Epithelial cell of proximal tubule (primary cell): ENCODE results near the gene GRM4. TPM values are rescaled to one million over a fixed set of nuclear protein-coding genes. Genes with fewer than 3 reads are reported as not detected.
"Not testable (repeated sequence)": the region's sequence is repeated elsewhere in the genome, so short reads cannot be mapped to it uniquely, and the experiment has no call there.

Experiments
- DNase-seq: peaks from one replicate; pipeline ENCODE4 v3.0.0-alpha.2; 2011; ENCODE audit warnings: low read depth
- H3K4me3 ChIP-seq: 2 replicates; pipeline ENCODE4 v1.5.1; 2011; ENCODE audit warnings: low read depth, mild to moderate bottlenecking, low read length
- total RNA-seq: library from RNA; depleted of rRNA; stranded (reverse); fragments of >200 nt; gene quantifications from 2 replicates; pipeline ENCODE4 v1.2.3, GENCODE V29; 2015
- TF ChIP-seq, protein P1 (sequence below): conservative IDR thresholded peaks from 2 replicates; pipeline ENCODE4 v1.5.1; 2012; ENCODE audit warnings: low read depth, mild to moderate bottlenecking, low read length

GRM4 gene
- total RNA-seq = not detected in 2 replicates

DNA sequence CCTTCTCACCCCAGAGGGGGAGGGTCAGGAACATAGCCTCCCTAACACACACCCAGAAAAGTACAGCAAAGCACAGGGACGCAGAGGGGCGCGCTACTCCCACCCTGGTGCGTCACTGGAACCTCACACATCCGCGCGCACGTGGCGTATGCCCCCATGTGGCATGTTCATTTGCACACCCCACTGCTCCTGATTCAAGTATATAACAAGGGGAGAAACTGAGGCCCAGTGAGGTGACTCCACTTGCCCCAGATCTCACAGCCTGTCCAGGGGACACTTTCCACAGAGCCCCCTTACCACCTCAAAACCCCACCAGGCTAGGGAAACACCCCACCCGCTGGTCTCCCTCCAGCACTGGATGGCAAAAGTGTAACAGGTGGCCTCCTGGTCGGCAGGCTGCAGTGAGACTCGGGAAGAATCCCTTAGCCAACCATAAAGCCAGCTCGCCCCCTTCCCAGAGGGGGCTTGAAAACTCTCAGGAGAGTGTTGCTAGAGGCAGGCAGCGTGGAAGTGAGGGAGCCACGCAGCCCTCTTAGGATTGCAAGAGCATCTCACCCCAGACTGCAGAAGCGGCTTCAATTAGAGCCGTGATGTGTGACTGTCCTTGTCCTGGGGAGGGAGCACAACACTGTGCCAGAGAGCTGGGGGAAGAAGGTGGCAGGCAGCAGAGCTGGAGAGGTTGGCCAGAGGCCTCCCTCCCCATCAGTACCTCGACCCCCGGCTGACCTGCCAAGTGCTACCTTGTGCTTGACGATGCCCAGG, at the start of gene GRM4:
Gene GRM4, minus strand, starts transcription at position 67 of the 762 bp plus-strand sequence. CDS start 12,591 bp downstream, outside the sequence.
- TF ChIP-seq, protein P1, sequence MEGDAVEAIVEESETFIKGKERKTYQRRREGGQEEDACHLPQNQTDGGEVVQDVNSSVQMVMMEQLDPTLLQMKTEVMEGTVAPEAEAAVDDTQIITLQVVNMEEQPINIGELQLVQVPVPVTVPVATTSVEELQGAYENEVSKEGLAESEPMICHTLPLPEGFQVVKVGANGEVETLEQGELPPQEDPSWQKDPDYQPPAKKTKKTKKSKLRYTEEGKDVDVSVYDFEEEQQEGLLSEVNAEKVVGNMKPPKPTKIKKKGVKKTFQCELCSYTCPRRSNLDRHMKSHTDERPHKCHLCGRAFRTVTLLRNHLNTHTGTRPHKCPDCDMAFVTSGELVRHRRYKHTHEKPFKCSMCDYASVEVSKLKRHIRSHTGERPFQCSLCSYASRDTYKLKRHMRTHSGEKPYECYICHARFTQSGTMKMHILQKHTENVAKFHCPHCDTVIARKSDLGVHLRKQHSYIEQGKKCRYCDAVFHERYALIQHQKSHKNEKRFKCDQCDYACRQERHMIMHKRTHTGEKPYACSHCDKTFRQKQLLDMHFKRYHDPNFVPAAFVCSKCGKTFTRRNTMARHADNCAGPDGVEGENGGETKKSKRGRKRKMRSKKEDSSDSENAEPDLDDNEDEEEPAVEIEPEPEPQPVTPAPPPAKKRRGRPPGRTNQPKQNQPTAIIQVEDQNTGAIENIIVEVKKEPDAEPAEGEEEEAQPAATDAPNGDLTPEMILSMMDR = no peak
- no peak for DNase-seq
- H3K4me3 ChIP-seq = peak within 1 kb of the TSS; percentile 37

DNA sequence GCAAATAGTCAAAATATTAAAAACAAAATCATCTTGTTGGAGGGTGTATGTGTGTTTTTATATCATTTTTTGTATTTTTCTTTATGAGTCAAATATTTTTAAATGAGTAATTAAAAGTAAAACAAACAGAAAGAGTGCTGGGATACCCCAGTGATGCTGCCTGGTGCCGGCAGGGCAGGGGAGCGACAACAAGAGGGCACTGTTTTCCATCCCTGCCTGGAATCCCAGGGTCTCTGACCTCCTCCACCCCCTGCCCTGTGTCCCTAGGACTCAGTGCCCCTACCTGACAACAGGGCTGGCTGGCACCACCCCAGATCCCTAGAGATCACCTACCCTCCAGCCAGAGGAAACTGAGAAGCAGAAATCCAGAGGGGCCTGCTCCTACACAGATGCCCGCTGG, 48.9 kb upstream of the GRM4 start:
- TF ChIP-seq, protein P1 = peak; percentile 17
- no peak overlapping the region for H3K4me3 ChIP-seq
- DNase-seq = no peak

DNA sequence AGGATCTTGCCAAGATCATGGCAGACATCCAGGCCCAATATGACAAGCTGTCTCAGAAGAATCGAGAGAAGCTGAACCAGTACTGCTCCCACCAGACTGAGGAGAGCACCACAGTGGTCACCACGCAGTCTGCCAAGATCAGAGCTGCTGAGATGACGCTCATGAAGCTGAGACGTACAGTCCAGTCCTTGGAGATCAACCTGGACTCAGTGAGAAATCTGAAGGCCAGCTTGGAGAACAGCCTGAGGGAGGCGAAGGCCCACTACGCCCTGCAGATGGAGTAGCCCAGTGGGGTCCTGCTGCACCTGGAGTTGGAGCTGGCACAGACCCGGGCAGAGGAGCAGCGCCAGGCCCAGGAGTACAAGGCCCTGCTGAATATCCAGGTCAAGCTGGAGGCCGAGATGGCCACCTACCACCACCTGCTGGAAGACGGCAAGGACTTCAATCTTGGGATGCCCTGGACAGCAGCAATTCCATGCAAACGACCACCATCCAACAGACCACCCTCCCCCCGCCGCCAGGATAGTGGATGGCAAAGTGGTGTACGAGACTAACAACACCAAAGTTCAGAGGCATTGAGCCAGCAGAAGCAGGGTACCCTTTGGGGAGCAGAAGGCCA, 44.7 kb upstream of the GRM4 start:
- TF ChIP-seq, protein P1 = peak; percentile 9
- no peak for DNase-seq

DNA sequence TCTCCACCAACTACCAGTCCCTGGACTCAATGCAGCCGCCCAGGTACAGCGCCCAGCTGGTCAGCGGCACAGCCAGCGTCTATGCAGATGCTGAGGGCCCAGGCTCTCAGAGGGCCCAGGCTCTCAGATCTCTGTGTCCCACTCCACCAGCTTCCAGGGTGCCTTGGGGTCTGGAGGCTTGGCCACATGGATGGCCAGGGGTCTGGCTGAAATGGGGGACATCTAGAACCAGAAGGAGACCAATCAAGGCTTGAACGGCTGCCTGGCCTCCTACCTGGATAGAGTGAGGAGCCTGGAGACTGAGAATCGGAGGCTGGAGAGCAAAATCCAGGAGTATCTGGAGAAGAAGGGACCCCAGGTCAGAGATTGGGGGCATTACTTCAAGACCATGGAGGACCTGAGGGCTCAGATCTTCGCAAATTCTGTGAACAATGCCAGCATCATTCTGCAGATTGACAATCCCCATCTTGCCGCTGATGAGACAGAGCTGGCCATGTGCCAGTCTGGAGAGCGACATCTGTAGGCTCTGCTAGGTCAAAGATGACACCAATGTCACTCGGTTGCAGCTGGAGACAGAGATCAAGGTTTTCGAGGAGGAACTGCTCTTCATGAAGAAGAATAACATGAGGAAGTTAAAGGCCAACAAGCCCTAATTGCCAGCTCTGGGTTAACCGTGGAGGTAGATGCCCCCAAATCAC, 44.1 kb upstream of the GRM4 start:
- no peak overlapping the region for H3K4me3 ChIP-seq
- DNase-seq = no peak
- TF ChIP-seq, protein P1 = no peak

More for the DNA sequence above, 44.7 kb upstream of the GRM4 start:
- no peak overlapping the region for H3K4me3 ChIP-seq

DNA sequence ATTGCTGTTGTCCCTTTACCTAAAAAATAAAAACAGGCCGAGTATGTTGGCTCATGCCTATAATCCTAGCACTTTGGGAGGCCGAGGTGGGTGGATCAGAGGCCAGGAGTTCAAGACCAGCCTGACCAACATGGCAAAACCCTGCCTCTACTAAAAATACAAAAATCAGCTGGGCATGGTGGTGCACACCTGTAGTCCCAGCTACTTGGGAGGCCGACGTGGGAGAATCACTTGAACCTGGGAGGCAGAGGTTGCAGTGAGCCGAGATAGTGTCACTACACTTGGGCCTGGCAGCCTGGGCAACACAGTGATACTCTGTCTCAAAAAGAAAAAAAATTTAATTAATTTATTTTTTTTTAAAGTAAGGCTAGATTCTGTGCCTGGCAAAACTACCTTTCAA, 38.8 kb upstream of the GRM4 start:
- not testable (repeated sequence) for H3K4me3 ChIP-seq, DNase-seq

DNA sequence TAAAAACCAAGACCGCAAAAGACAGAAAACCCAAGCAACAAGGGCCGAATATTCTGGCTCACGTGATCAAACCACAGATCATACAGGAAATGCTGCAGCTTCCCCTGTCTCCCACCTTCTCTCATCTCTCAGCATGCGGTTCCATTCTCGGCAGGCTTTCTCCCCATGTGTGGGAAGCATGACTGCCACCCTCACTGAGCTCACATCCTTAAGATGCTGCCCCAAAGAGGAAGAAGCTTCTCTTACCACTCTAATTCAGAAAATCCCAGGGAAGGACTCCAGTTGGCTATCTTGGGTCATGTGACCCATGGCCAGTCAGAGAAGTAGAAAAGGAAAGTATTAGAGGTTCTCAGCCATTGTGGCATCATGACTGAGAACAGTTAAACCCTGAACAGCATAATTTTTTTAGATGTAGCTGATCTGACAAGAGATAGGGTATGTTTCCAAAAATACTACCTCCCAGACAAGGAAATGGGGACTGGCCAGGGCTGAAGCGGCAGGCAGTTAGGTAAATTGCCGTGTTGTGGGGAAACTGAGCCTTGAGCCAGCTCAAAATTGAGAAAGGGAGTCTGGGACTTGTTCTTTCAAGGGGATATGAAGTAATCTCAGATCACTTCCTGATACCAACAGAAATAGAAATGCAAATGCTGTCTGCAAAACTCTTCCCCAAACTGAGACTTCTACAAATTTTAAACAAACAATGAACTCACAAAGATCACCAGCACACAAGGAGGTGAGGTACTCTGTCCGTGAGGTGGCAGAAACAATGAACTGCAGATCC, 37.1 kb upstream of the GRM4 start:
- no peak overlapping the region for H3K4me3 ChIP-seq
- no peak for DNase-seq
- TF ChIP-seq, protein P1 = no peak

DNA sequence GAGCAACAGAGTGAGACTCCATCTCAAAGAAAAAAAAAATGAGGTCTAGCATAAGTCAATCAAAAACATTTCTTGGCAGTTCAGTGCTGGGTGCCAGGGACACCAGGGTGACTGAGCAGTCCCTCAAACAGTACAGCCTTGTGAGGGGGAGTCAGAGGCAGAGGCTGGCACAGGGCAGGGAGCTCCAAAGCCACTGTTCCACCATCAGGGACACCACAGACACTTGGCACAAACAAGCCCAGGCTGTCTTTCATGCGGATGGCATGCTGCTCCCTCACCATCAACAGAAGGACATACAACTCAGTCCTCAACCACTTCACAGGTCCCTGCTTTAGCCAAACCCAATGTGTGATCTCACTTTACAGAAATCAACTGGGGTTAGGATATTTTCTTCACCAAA, 36.0 kb upstream of the GRM4 start:
- TF ChIP-seq, protein P1 = no peak

More for the DNA sequence above, 36.0 kb upstream of the GRM4 start:
- no peak for DNase-seq
- H3K4me3 ChIP-seq = no peak overlapping the region
